GOT3 (cell line): ENCODE results near the gene SPACA9.

ENCODE experiments used
- DNase-seq: peaks from one replicate; lab custom pipeline; 2025; ENCODE audit warnings: mixed read lengths; lab: John Stamatoyannopoulos, UW

The SPACA9 gene

GRCh38 chr9:132863096-132863495 is 15.6 kb upstream of the SPACA9 start:
- no peak for DNase-seq

GRCh38 chr9:132864277-132864676 is 14.4 kb upstream of the SPACA9 start:
- no peak for DNase-seq

- DNase-seq: no peak
Observed at GRCh38 chr9:132864691-132865090, 14.0 kb upstream of the SPACA9 start.

GRCh38 chr9:132866898-132867297 is 11.8 kb upstream of the SPACA9 start:
- no peak for DNase-seq

- DNase-seq: no peak
Observed at GRCh38 chr9:132869266-132869665, 9.4 kb upstream of the SPACA9 start.

- no peak for DNase-seq
Observed at GRCh38 chr9:132873403-132873802, 5.3 kb upstream of the SPACA9 start.

GRCh38 chr9:132875159-132875558 is 3.5 kb upstream of the SPACA9 start:
- DNase-seq: no peak

- DNase-seq: no peak
Observed at GRCh38 chr9:132876849-132877248, 1.8 kb upstream of the SPACA9 start.

- DNase-seq: no peak
Observed at GRCh38 chr9:132877458-132877823, 1.3 kb upstream of the SPACA9 start.

- peak; percentile 17 for DNase-seq
Observed at GRCh38 chr9:132877824-132878694, 639 bp upstream of the SPACA9 start, which contains the start of gene AK8. AK8 (minus strand) TSS chr9:132878284; CDS start chr9:132878255, 29 bp downstream.

- no peak for DNase-seq
Observed at GRCh38 chr9:132879457-132880323, 992 bp downstream of the SPACA9 start.

- no peak for DNase-seq
Observed at GRCh38 chr9:132880324-132880661, 1.6 kb downstream of the SPACA9 start.

GRCh38 chr9:132881826-132882225 is 3.1 kb downstream of the SPACA9 start:
- DNase-seq: no peak

- no peak for DNase-seq
Observed at GRCh38 chr9:132882616-132883015, 3.9 kb downstream of the SPACA9 start.

GRCh38 chr9:132883349-132884294 is 4.9 kb downstream of the SPACA9 start:
- no peak for DNase-seq

GRCh38 chr9:132885720-132886333 is 7.1 kb downstream of the SPACA9 start:
- no peak for DNase-seq

- DNase-seq: no peak
Observed at GRCh38 chr9:132886334-132886725, 7.6 kb downstream of the SPACA9 start.

GRCh38 chr9:132887181-132888120 is 8.8 kb downstream of the SPACA9 start:
- no peak for DNase-seq

- DNase-seq: no peak
Observed at GRCh38 chr9:132888151-132888550, 9.5 kb downstream of the SPACA9 start.

GRCh38 chr9:132892400-132892799 is 13.7 kb downstream of the SPACA9 start:
- no peak for DNase-seq
